Ascending aorta (tissue), 2 donors: ENCODE results near the gene OLA1. TPM values are rescaled to one million over a fixed set of nuclear protein-coding genes. Genes with fewer than 3 reads are reported as not detected.
"Not testable (repeated sequence)": the region's sequence is repeated elsewhere in the genome, so short reads cannot be mapped to it uniquely, and the experiment has no call there.

Source experiments
- DNase-seq, 2 donors: peaks; one replicate each; pipeline ENCODE4 v3.0.0-alpha.2; 2019; ENCODE audit warnings: low spot score in 2 of 2
- H3K27ac ChIP-seq, 2 donors: fragments of 200-600 bp; sonication (generic); one replicate each; pipeline ENCODE4 v1.5.1; 2016 to 2017; ENCODE audit warnings: mild to moderate bottlenecking in 1 of 2
- H3K27me3 ChIP-seq: fragments of 200-600 bp; sonication (generic); one replicate; pipeline ENCODE4 v1.5.1; 2017
- H3K36me3 ChIP-seq, 2 donors: fragments of 200-600 bp; sonication (generic); one replicate each; pipeline ENCODE4 v1.5.1; 2016
- H3K4me1 ChIP-seq, 2 donors: fragments of 200-600 bp; sonication (generic); one replicate each; pipeline ENCODE4 v1.5.1; 2016 to 2017; ENCODE audit warnings: mild to moderate bottlenecking in 1 of 2
- H3K4me3 ChIP-seq, 2 donors: fragments of 200-600 bp; sonication (generic); one replicate each; pipeline ENCODE4 v1.5.1; 2016 to 2017; ENCODE audit warnings: mild to moderate bottlenecking in 1 of 2
- H3K9me3 ChIP-seq, 2 donors: fragments of 200-600 bp; sonication (generic); one replicate each; pipeline ENCODE4 v1.5.1; 2016
- CTCF ChIP-seq, 3 experiments: fragments of 200-600 bp in 2 of 3; fragments of 450-650 bp in 1 of 3; sonication (generic) in 2 of 3; IDR thresholded peaks; one replicate each; pipeline ENCODE4 v1.5.1; 2016 to 2019; ENCODE audit warnings: antibody characterized with exemption in 3 of 3, mild to moderate bottlenecking in 1 of 3, moderate library complexity in 1 of 3
- intact Hi-C: fragments of 100-400 bp; cut with DNase I; formaldehyde crosslinking; loops from one replicate; pipeline ENCODE4 v1.15.1; 2023
- total RNA-seq: library from RNA; depleted of rRNA; stranded (reverse); fragments of >200 nt; gene quantifications from one replicate; pipeline ENCODE4 v1.1.0, GENCODE V29; 2016

OLA1 gene
- total RNA-seq, 1 donor from 2014 or later: 29.5 TPM

GRCh38 chr2:174280596-174280995 lies 32.3 kb upstream of the OLA1 start:
- Histone ChIP-seq H3K4me1 (no peaks in the 10 kb centered on the region), H3K9me3 (no peaks in the 10 kb centered on the region), H3K27me3 (no peaks in the 10 kb centered on the region), H3K27ac (no peak overlapping the region), H3K36me3 (no peaks in the 10 kb centered on the region), H3K4me3 (no peak overlapping the region)
- intact Hi-C loops: no loop called here
- DNase-seq: no peak
- no peak for TF ChIP-seq CTCF (IDR thresholded peaks at IDR 0.05)

- H3K27ac ChIP-seq, H3K4me3 ChIP-seq, H3K4me1 ChIP-seq, DNase-seq, intact Hi-C loops, H3K27me3 ChIP-seq, H3K36me3 ChIP-seq, H3K9me3 ChIP-seq: not testable (repeated sequence)
These were observed 21.9 kb upstream of the OLA1 start for GRCh38 chr2:174270263-174270662.

- no peak overlapping the region for H3K4me3 ChIP-seq
- no peak for DNase-seq
- no peaks in the 10 kb centered on the region for H3K27me3 ChIP-seq
- no peak overlapping the region for H3K27ac ChIP-seq
- no peaks in the 10 kb centered on the region for H3K36me3 ChIP-seq
- no peaks in the 10 kb centered on the region for H3K4me1 ChIP-seq
- H3K9me3 ChIP-seq: no peaks in the 10 kb centered on the region
- intact Hi-C loops: no loop called here
- TF ChIP-seq CTCF (IDR thresholded peaks at IDR 0.05): no peak
These were observed 18.0 kb upstream of the OLA1 start for GRCh38 chr2:174266288-174266687.

GRCh38 chr2:174263997-174264396 lies 15.7 kb upstream of the OLA1 start:
- Histone ChIP-seq H3K36me3 (no peaks in the 10 kb centered on the region), H3K4me1 (no peaks in the 10 kb centered on the region), H3K27ac (no peak overlapping the region), H3K4me3 (no peak overlapping the region), H3K9me3 (no peaks in the 10 kb centered on the region), H3K27me3 (no peaks in the 10 kb centered on the region)
- intact Hi-C loops: no loop called here
- DNase-seq: no peak
- TF ChIP-seq CTCF (IDR thresholded peaks at IDR 0.05): no peak

- H3K4me3 ChIP-seq: no peak overlapping the region
- no peaks in the 10 kb centered on the region for H3K4me1 ChIP-seq
- no peaks in the 10 kb centered on the region for H3K9me3 ChIP-seq
- intact Hi-C loops: no loop called here
- no peak overlapping the region for H3K27ac ChIP-seq
- no peak for DNase-seq
- no peak for TF ChIP-seq CTCF (IDR thresholded peaks at IDR 0.05)
- no peaks in the 10 kb centered on the region for H3K36me3 ChIP-seq
- H3K27me3 ChIP-seq: no peaks in the 10 kb centered on the region
These were observed 11.6 kb upstream of the OLA1 start for GRCh38 chr2:174259981-174260380.

- no peak for TF ChIP-seq CTCF (IDR thresholded peaks at IDR 0.05)
- H3K36me3 ChIP-seq: no peaks in the 10 kb centered on the region
- no peaks in the 10 kb centered on the region for H3K4me1 ChIP-seq
- intact Hi-C loops: no loop called here
- H3K27me3 ChIP-seq: no peaks in the 10 kb centered on the region
- no peak for DNase-seq
- H3K27ac ChIP-seq: no peak overlapping the region
- H3K9me3 ChIP-seq: no peaks in the 10 kb centered on the region
- H3K4me3 ChIP-seq: no peak overlapping the region
These were observed 5.9 kb upstream of the OLA1 start for GRCh38 chr2:174254267-174254666.
